Activated naive CD4-positive, alpha-beta T cell treated with anti-CD3 and anti-CD28 coated beads, Interleukin-2, amount 50 U/mL, for 24 hours (primary cell): ENCODE results near the gene RASSF8.

Experiments
- H3K27ac Mint-ChIP-seq: one replicate; pipeline ENCODE4 v1.8.0; 2021; ENCODE audit warnings: mild to moderate bottlenecking, mixed read lengths
- H3K27me3 Mint-ChIP-seq: one replicate; pipeline ENCODE4 v1.8.0; 2021; ENCODE audit warnings: mixed read lengths
- H3K36me3 Mint-ChIP-seq: one replicate; pipeline ENCODE4 v1.8.0; 2021; ENCODE audit warnings: mixed read lengths
- H3K4me1 Mint-ChIP-seq: one replicate; pipeline ENCODE4 v1.8.0; 2021; ENCODE audit warnings: mixed read lengths
- H3K4me3 Mint-ChIP-seq: one replicate; pipeline ENCODE4 v1.8.0; 2021; ENCODE audit warnings: mild to moderate bottlenecking, mixed read lengths
- H3K9me3 Mint-ChIP-seq: one replicate; pipeline ENCODE4 v1.8.0; 2021; ENCODE audit warnings: mixed read lengths

RASSF8 gene

GRCh38 chr12:25958428-25959070, at the start of gene RASSF8:
Gene RASSF8, plus strand, starts transcription at chr12:25958682. Its CDS starts 96,662 bp downstream, at chr12:26055344.
- Mint-ChIP-seq H3K27me3 (peaks cover 48% of the 10 kb centered on the region), H3K9me3 (no peaks in the 10 kb centered on the region), H3K36me3 (no peaks in the 10 kb centered on the region), H3K4me3 (peak within 1 kb of the TSS; percentile 82), H3K27ac (no peak within 1 kb of the TSS), H3K4me1 (peaks cover 13% of the 10 kb centered on the region)

GRCh38 chr12:25914551-25914950, 43.9 kb upstream of the RASSF8 start:
- H3K27me3 Mint-ChIP-seq: peaks cover 4% of the 10 kb centered on the region
- H3K27ac Mint-ChIP-seq: no peak overlapping the region
- H3K4me3 Mint-ChIP-seq: no peak overlapping the region
- no peaks in the 10 kb centered on the region for H3K36me3 Mint-ChIP-seq
- no peaks in the 10 kb centered on the region for H3K4me1 Mint-ChIP-seq
- no peaks in the 10 kb centered on the region for H3K9me3 Mint-ChIP-seq

- Mint-ChIP-seq H3K27me3 (peaks cover 1% of the 10 kb centered on the region), H3K4me3 (no peak overlapping the region), H3K36me3 (no peaks in the 10 kb centered on the region), H3K27ac (no peak overlapping the region), H3K9me3 (no peaks in the 10 kb centered on the region), H3K4me1 (no peaks in the 10 kb centered on the region)
Observed at GRCh38 chr12:25924491-25925001, 33.9 kb upstream of the RASSF8 start.

- H3K4me1 Mint-ChIP-seq: no peaks in the 10 kb centered on the region
- H3K4me3 Mint-ChIP-seq: no peak overlapping the region
- H3K27me3 Mint-ChIP-seq: peaks cover 1% of the 10 kb centered on the region
- H3K36me3 Mint-ChIP-seq: no peaks in the 10 kb centered on the region
- no peak overlapping the region for H3K27ac Mint-ChIP-seq
- H3K9me3 Mint-ChIP-seq: no peaks in the 10 kb centered on the region
Observed at GRCh38 chr12:25925064-25925463, 33.4 kb upstream of the RASSF8 start.

GRCh38 chr12:25926536-25926935, 31.9 kb upstream of the RASSF8 start:
- H3K9me3 Mint-ChIP-seq: no peaks in the 10 kb centered on the region
- H3K4me3 Mint-ChIP-seq: no peak overlapping the region
- H3K4me1 Mint-ChIP-seq: no peaks in the 10 kb centered on the region
- H3K27ac Mint-ChIP-seq: no peak overlapping the region
- H3K27me3 Mint-ChIP-seq: peaks cover 1% of the 10 kb centered on the region
- no peaks in the 10 kb centered on the region for H3K36me3 Mint-ChIP-seq

GRCh38 chr12:25929142-25929541, 29.3 kb upstream of the RASSF8 start:
- no peaks in the 10 kb centered on the region for H3K4me1 Mint-ChIP-seq
- no peak overlapping the region for H3K4me3 Mint-ChIP-seq
- H3K27ac Mint-ChIP-seq: no peak overlapping the region
- H3K27me3 Mint-ChIP-seq: peaks cover 4% of the 10 kb centered on the region
- H3K9me3 Mint-ChIP-seq: no peaks in the 10 kb centered on the region
- H3K36me3 Mint-ChIP-seq: no peaks in the 10 kb centered on the region

- H3K27me3 Mint-ChIP-seq: peaks cover 3% of the 10 kb centered on the region
- no peaks in the 10 kb centered on the region for H3K36me3 Mint-ChIP-seq
- H3K9me3 Mint-ChIP-seq: no peaks in the 10 kb centered on the region
- H3K27ac Mint-ChIP-seq: no peak overlapping the region
- H3K4me1 Mint-ChIP-seq: no peaks in the 10 kb centered on the region
- no peak overlapping the region for H3K4me3 Mint-ChIP-seq
Observed at GRCh38 chr12:25932971-25933370, 25.5 kb upstream of the RASSF8 start.

GRCh38 chr12:25934456-25934855, 24.0 kb upstream of the RASSF8 start:
- Mint-ChIP-seq H3K9me3 (no peaks in the 10 kb centered on the region), H3K27me3 (peaks cover 3% of the 10 kb centered on the region), H3K4me1 (no peaks in the 10 kb centered on the region), H3K27ac (no peak overlapping the region), H3K36me3 (no peaks in the 10 kb centered on the region), H3K4me3 (no peak overlapping the region)

- peaks cover 3% of the 10 kb centered on the region for H3K27me3 Mint-ChIP-seq
- no peak overlapping the region for H3K4me3 Mint-ChIP-seq
- no peaks in the 10 kb centered on the region for H3K4me1 Mint-ChIP-seq
- H3K27ac Mint-ChIP-seq: no peak overlapping the region
- no peaks in the 10 kb centered on the region for H3K9me3 Mint-ChIP-seq
- H3K36me3 Mint-ChIP-seq: no peaks in the 10 kb centered on the region
Observed at GRCh38 chr12:25935355-25936144, 22.9 kb upstream of the RASSF8 start.

GRCh38 chr12:25937096-25937495, 21.4 kb upstream of the RASSF8 start:
- H3K27me3 Mint-ChIP-seq: peaks cover 3% of the 10 kb centered on the region
- H3K9me3 Mint-ChIP-seq: peaks cover 5% of the 10 kb centered on the region
- no peaks in the 10 kb centered on the region for H3K36me3 Mint-ChIP-seq
- no peaks in the 10 kb centered on the region for H3K4me1 Mint-ChIP-seq
- no peak overlapping the region for H3K4me3 Mint-ChIP-seq
- H3K27ac Mint-ChIP-seq: no peak overlapping the region

- peaks cover 4% of the 10 kb centered on the region for H3K27me3 Mint-ChIP-seq
- no peaks in the 10 kb centered on the region for H3K36me3 Mint-ChIP-seq
- no peaks in the 10 kb centered on the region for H3K4me1 Mint-ChIP-seq
- H3K27ac Mint-ChIP-seq: no peak overlapping the region
- peaks cover 5% of the 10 kb centered on the region for H3K9me3 Mint-ChIP-seq
- no peak overlapping the region for H3K4me3 Mint-ChIP-seq
Observed at GRCh38 chr12:25938581-25938980, 19.9 kb upstream of the RASSF8 start.

GRCh38 chr12:25939606-25940005, 18.9 kb upstream of the RASSF8 start:
- H3K27me3 Mint-ChIP-seq: peaks cover 4% of the 10 kb centered on the region

GRCh38 chr12:25940886-25941285, 17.6 kb upstream of the RASSF8 start:
- H3K9me3 Mint-ChIP-seq: peaks cover 5% of the 10 kb centered on the region
- peaks cover 4% of the 10 kb centered on the region for H3K27me3 Mint-ChIP-seq
- no peak overlapping the region for H3K4me3 Mint-ChIP-seq
- no peaks in the 10 kb centered on the region for H3K36me3 Mint-ChIP-seq
- no peaks in the 10 kb centered on the region for H3K4me1 Mint-ChIP-seq
- no peak overlapping the region for H3K27ac Mint-ChIP-seq

More at GRCh38 chr12:25939606-25940005, 18.9 kb upstream of the RASSF8 start:
- H3K9me3 Mint-ChIP-seq: peaks cover 5% of the 10 kb centered on the region
- H3K4me3 Mint-ChIP-seq: no peak overlapping the region
- no peaks in the 10 kb centered on the region for H3K36me3 Mint-ChIP-seq
- no peaks in the 10 kb centered on the region for H3K4me1 Mint-ChIP-seq
- no peak overlapping the region for H3K27ac Mint-ChIP-seq

- peaks cover 5% of the 10 kb centered on the region for H3K9me3 Mint-ChIP-seq
- no peaks in the 10 kb centered on the region for H3K4me1 Mint-ChIP-seq
- no peaks in the 10 kb centered on the region for H3K36me3 Mint-ChIP-seq
Observed at GRCh38 chr12:25942709-25943108, 15.8 kb upstream of the RASSF8 start.

GRCh38 chr12:25943940-25944339, 14.5 kb upstream of the RASSF8 start:
- peaks cover 5% of the 10 kb centered on the region for H3K9me3 Mint-ChIP-seq
- no peak overlapping the region for H3K27ac Mint-ChIP-seq
- no peaks in the 10 kb centered on the region for H3K4me1 Mint-ChIP-seq
- H3K27me3 Mint-ChIP-seq: peaks cover 4% of the 10 kb centered on the region
- no peak overlapping the region for H3K4me3 Mint-ChIP-seq
- no peaks in the 10 kb centered on the region for H3K36me3 Mint-ChIP-seq

More at GRCh38 chr12:25942709-25943108, 15.8 kb upstream of the RASSF8 start:
- H3K4me3 Mint-ChIP-seq: no peak overlapping the region
- no peak overlapping the region for H3K27ac Mint-ChIP-seq
- H3K27me3 Mint-ChIP-seq: peaks cover 4% of the 10 kb centered on the region

- Mint-ChIP-seq H3K36me3 (no peaks in the 10 kb centered on the region), H3K27me3 (no peaks in the 10 kb centered on the region), H3K4me3 (no peak overlapping the region), H3K9me3 (no peaks in the 10 kb centered on the region), H3K27ac (no peak overlapping the region), H3K4me1 (no peaks in the 10 kb centered on the region)
Observed at GRCh38 chr12:25949343-25949742, 9.1 kb upstream of the RASSF8 start.
